HFF-Myc (cell line): ENCODE results near the gene SERPINI1.

Experiments used
- DNase-seq: peaks from one replicate; pipeline ENCODE4 v3.0.0-alpha.2; 2011; ENCODE audit warnings: low read depth; ENCODE audit errors: extremely low read depth
- H3K4me3 ChIP-seq: replicated peaks from 2 replicates; pipeline ENCODE4 v1.5.1; 2011; ENCODE audit warnings: low read depth, mild to moderate bottlenecking, control low read depth, low read length
- CTCF ChIP-seq: IDR thresholded peaks from 2 replicates; pipeline ENCODE4 v1.5.1; 2012; ENCODE audit warnings: mild to moderate bottlenecking, low read depth, low read length, control low read depth; ENCODE audit errors: missing control alignments

The SERPINI1 gene

GRCh38 chr3:167723025-167723512, 12.5 kb upstream of the SERPINI1 start:
- TF ChIP-seq CTCF: no peak
- H3K4me3 ChIP-seq: no peak overlapping the region
- DNase-seq: no peak

GRCh38 chr3:167723872-167724271, 11.6 kb upstream of the SERPINI1 start:
- no peak overlapping the region for H3K4me3 ChIP-seq
- no peak for DNase-seq
- TF ChIP-seq CTCF: no peak

DNA sequence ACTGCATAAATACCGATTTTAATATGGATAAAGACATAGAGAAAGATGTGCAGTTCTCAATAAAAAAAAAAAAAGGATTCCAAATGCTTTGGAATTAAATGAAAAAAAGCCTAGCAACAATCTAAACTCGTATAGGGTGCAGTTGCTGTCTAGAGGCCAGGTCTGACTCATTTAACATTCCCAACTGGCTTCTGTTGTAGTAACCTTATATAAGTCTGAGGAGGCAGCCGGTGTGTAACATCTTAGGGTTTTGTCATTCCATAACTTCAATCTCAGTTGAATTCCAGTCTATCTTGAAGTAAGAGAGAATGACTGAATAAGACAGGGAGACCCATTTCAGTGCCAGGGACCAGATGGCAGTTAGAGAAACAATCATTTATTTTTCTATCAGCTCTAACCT, 7.3 kb upstream of the SERPINI1 start:
- peak; percentile 11 for DNase-seq
- no peak for TF ChIP-seq CTCF
- H3K4me3 ChIP-seq: no peak overlapping the region

DNA sequence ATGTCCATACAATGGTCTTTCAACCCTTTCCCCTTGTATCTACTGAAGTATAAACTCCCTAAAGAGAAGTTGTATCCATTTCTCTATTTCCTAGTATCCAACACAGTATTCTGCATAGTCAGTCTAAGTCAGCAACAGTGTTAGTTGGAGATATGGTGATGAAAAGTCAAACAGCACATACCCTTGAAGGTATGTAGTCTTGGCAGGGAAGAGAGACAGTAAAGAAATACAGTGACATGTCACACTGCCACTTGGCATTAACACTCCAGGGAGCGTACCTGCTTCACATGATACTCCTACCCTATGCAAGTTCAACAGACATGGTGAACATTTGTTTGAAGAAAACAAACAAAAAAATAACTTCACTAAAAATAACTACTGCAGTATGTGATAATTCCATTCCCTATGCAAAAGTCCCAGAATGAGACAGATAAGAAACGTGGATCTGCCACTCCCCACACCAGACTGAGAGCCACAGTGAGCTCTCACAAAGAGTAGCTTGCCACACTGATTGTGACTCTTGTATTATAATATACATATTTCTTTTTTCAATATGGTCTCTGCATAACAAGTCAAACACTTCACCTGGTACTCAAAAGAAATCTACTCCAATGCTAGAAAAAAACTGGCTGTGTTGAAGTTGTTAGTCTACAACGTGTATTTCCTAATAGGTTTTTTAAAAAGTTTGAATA, 6.7 kb upstream of the SERPINI1 start:
- TF ChIP-seq CTCF: no peak
- no peak for DNase-seq
- no peak overlapping the region for H3K4me3 ChIP-seq

GRCh38 chr3:167729591-167729990, 5.9 kb upstream of the SERPINI1 start:
- TF ChIP-seq CTCF: no peak
- H3K4me3 ChIP-seq: no peak overlapping the region
- no peak for DNase-seq

- no peak overlapping the region for H3K4me3 ChIP-seq
- no peak for TF ChIP-seq CTCF
- DNase-seq: no peak
These were observed 4.1 kb upstream of the SERPINI1 start for GRCh38 chr3:167731393-167731792.

DNA sequence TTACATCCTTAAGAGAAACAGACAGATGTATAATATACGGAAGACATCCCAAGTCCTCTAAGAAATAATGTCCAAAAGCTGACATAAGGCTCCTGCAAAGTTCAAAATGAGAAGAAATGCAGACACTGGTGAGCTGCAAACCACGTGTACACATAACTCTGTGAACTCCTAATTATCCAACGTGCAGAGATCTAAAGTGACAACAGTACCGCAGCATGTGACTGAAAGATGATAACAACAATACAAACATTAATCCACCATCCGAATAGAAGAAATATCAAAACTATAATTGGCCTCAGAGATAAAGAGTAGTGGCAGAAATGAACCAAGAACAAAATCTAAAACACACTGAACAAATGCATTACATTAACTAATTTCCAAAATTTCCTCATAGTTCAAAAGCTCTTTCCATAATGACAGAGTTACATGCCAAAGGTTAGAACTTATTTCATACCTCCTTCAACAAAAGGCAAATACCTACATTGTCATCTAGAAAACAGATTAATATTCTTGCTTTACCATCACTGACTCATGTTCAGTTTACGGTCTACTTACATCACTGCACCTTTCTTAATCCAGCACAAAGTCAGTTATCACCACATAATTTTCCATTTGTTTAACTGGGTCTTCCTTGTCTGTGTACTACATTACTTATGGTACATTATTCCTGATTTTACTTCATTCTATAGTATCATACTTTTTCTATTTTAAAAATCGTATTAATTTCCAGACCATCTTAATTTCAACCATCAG, 3.0 kb upstream of the SERPINI1 start:
- no peak for TF ChIP-seq CTCF
- no peak for DNase-seq
- H3K4me3 ChIP-seq: no peak overlapping the region; the same call in 1 of the 2 replicates
